NCI-H446 treated with DMSO at 0.1 percent for 48 hours (cell line): ENCODE measurements around the gene FAM222A.

Source experiments
- DNase-seq: peaks from one replicate; lab custom pipeline; 2025; lab: John Stamatoyannopoulos, UW

The FAM222A gene

GRCh38 chr12:109738209-109738608 is 24.6 kb downstream of the FAM222A start:
- no peak for DNase-seq

GRCh38 chr12:109738878-109739665 is 25.4 kb downstream of the FAM222A start:
- no peak for DNase-seq

DNA sequence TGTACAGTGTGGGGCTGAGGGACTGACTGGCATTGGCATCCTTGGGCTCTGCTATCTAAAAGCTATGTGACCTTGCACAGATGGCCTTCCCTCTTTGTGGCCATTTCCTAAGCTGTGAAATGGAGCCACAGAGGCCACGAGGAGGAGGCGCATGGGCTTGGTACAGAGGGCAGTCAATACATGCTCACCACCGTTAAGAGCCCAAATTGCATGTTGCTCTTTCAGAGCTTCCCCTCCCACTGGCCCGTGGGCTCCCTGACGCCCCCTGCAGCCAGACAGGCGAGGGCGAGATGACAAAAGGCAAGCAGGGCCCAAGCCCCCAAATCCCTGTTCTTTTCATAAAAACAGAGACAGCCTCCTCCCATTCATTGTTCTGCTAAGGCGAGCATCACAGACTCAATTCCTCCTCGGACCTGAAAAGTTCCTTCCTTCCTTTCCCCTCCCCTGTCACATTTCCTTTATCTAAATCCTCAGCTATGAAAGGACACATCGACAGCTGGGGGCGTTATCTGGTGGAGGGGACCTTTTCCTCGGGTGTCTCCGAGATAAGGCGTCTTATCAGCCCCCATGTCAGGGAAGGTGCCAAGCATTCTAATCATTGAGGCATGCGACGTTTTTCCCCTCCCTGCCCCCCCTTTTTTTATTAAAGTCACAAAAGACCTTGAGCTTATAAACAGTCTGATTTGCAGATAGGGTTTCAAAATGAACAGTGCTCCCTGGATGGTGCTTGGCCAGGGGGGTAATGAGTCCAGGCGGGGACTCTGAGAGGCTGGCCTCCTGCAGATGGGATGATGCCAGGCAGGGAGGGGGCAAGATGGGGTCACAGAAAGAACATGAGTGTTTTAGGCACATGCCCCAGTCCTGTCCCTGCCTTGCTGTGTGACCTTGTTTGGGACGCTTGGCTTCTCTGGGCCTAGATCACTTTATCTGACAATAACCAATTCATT is 26.4 kb downstream of the FAM222A start:
- no peak for DNase-seq

DNA sequence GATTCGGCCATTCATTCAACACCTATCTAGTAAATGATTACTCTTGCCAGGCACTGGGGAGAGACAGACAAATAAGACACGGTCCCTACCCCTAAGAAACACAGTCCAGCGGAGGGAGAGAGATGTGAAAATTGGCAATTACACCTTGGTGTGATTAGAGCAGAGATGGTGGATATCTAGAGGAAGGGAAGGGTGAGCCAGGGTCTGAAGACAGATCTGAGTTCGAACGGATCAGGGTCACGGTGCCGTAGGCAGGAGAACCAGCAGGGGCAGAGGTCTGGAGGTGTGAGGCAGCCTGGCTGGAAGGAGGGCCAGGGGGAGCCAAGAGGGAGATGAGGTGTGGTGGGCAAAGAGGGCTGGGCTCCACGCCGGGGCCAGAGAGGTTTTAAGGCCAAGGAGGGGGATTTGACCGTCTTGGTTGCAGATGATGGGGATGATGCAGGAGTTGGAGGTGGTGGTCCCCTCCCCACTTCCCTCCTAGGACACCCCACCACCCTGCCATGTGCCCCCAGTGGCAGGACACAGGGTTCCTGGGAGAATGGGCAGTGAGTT is 27.1 kb downstream of the FAM222A start:
- no peak for DNase-seq

DNA sequence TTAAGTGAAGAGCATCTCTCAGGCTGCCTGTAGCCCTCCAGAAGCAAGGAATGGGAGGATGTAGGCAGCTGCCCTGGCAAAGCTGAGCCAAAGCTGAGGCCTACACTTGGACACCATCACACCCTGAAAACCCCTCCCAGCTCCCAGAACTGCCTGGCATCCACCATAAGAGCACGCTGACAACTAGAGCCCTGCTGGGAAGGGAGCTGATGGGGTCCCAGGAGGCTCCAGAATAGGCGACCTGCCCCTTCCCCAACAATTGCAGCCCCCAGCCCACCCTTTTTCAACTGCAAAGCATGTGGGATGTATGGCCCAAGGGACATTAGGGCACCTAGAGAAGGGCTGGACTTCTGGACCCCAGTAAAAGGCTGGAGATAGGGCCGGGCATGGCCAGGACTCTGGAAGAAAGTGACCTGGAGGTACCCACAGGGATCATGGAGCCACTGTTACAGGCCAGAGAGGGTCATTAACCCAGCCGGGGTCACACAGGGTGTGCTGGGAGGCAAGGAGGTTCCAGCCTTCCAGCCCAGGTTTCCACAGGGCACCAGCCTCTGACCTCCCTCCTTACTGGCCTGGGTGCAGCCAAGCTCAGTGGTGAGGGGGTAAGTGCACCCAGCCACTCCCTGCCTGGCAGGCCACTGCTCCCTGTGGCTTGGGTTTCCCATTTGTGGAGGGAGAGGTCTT is 27.8 kb downstream of the FAM222A start:
- no peak for DNase-seq

DNA sequence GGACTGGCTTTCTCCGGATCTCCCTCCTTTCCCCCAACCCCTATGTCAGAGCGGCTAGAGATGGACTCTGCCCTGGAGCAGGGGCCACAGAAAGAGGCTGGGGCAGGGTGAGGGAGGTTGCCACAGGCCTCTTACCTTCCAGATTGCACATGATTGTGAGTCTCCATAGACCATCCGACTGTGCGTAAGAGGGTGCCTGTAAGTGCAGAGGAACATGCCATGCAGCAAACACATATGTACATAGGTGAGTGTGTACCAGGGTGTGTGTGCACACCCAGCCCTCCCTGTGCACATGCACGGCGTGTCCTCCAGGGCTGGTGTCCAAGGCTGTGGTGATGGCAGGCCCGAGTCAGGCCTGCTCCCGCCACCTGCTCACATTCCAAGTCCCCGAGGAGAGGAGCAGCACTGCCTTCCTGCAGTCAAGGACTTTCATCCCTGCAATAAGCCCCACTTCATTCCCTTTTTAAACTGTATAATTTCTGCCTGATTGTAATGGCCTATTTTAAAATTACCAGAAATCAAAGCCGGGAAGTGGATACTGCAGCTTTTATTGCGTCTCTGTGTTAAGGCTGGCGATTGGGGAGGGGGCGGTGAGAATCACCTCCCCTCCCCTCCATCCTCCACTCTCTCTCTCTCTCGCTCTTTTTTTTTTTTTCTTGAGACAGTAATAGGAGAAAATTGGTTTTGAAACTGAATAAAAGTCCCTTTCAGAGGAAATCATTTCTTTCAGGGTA is 28.5 kb downstream of the FAM222A start:
- DNase-seq, result no peak

DNA sequence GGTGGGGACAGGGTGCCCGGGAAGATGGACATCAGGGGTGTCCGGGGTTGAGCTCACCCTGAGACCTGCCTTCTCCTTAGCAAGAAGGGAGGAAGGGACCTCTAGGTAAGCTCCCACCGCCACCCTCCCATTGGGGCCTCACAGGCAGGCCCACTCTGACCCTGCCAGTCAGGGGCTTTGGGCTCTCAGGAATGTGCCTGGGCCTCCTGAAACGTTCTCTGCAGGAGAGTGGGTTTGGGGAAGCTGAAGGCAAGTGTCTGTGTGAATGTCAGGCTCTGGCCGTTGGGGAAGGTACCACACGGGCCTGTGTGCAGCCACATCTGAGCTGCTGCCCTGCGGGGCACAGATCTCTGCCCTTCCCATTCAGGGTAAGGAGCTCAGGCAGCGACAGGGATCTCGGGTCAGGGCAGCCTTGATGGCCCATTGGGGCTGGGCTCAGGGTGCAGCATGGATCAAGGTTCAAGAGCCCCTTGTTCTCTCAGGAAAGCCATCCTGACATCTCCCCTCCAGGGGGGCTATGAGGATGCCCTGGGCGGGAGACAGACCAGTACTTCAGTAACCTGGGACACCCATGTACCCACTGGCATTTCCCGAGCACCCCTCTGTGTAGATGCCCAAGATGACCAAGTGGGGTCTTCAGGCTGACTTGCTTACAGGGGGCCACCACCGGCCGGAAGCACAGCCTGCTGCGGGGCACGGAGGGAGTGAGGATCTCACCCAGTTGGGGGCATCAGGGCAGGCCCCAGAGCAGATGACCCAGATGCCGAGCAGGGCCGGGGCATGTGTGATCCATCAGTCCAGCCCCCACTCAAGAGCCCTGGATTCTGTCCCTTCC is 29.7 kb downstream of the FAM222A start:
- no peak for DNase-seq

GRCh38 chr12:109744026-109744425 is 30.4 kb downstream of the FAM222A start:
- DNase-seq, result no peak

GRCh38 chr12:109744986-109745942 is 31.6 kb downstream of the FAM222A start:
- no peak for DNase-seq

DNA sequence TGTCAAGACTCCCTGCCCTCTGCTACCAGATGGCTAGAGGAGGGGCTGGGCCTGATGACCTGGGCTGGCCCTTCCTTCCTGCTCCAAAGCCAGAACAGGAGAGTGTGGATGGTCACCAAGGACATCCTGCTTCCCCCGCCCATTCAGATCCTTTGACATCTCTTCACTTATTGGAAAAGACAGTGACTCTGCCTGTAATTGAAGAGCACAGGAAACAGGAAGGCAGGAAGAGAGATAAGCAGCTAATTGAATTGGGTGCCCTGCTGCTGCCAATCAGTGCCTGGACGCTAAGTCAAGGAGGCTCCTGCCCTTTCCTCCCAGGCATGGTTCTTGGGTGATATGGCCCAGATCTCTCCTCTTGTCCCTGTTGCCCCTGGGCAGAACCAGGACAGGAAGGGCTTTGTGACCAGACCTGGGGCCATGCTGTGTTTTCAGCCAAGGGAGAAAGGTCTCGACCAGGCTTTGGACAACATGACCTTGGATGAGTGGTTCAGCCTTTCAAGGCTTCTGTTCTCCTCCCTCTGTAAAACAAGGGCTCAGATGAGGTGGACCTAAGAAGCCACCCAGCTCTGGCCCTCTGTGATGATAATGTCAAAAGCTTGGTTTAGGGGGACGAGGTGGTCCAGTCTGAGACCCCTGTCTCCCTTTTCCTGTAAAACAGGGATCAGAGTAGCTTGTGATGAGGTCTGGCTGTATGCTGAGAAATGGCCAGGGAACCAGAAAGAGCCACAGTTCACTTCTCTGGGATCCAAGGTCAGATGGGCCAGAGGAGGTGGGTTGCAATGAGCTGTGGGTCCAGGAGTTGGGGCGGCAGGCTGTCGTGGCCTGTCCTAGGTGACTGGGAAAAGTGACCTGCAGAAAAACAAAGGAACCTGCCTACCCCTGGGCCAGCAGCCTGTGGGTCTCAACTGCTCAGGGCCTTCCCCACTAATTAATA is 38.8 kb downstream of the FAM222A start:
- DNase-seq, result no peak

DNA sequence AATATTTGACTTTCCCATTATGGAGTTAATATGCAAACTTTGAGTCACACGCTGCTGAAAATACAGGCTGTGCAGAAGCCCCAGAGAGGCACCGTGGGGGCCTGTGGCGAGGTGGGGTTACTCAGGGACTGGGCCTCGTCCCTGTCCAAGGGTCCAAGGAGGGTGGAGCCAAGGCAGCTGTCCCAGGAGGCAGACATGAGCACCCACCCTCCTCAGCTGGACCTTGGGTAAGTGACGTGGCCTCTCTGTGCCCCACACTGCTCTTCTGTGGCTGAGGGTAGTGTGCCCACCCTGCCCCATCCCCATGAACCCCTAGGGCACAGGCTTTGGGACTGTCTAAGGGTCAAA is 39.4 kb downstream of the FAM222A start:
- no peak for DNase-seq

DNA sequence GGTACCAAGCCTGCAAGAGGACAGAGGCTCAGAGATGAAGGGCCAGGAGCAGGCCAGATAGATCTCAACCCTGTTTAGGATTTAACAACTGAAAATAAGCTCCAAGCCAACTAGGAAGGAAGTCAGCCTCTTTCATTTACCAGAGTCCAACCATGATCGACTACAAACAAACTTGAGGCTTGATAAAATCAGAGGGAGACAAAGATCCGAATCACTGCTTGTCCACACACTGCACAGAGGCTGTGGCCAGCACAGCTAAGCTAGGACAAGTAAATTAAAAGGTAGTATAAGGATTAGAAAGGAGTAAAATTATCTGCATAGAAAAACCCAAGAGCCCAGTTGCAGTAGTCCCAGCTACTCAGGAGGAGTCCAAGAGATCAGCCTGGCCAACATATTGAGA is 40.3 kb downstream of the FAM222A start:
- no peak for DNase-seq

DNA sequence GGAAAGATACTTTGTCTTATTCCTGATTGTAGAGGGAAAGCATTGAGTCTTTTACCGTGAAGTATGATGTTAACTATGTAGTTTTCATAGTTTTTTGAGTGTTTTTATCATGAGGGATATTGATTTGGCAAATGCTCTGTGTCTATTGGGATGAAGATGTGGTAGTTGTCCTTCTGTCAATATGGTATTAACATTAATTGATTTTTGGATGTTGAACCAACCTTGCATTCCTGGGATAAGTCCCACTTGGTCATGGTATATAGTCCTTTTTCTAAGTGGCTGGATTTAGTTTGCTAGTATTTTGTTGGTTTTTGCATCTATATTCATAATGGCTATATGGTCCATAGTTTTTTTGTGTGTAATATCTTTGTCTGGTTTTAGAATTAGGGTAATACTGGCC is 42.8 kb downstream of the FAM222A start:
- no peak for DNase-seq

GRCh38 chr12:109757671-109758265 is 44.1 kb downstream of the FAM222A start:
- DNase-seq, result no peak

DNA sequence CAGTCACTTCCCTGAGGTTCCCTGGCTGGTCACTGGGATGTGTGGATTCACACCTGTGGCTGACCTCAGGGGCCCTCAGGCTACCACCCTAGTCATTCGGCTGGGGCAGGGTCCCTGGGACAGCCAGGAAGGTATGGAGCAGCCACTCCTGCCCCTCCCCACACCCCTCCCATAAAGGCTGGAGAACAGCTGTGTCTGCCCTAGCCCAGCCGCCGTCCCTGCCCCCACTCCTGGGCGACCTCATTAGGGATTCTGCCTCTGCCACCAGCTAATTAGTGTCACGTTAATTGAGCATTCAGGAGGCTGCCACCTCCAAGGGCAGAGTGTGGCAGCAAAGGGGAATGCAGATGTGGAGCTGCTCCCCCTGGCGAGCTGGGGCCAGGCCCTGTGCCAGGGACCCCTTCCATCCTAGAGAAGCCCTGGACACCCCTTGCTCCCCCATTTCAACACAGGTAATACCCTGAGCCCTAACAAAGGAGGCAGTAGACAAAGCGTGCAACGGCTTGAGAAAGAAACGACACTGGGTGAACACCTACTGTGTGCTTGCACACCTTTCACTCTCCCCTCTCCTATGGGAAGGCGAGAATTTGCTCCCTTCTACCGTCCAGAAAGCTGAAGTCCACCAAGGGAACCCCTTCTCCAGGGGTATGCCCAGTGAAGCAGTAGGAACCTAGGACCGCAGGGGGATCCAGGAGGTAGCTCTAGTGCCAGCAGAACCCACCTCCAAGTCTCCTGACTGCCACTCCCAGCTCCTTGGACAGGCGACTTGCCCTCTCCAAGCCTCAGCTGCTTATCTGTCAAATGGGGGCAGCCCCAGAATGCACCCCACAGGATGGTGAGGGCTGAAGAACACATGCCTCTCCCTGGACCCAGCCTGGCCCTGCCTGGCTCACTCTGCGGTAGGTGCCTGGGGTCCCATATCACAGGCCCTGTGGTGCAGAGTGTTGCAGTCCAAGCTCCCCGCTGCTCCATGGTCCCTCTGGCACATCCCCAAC is 45.1 kb downstream of the FAM222A start:
- no peak for DNase-seq

DNA sequence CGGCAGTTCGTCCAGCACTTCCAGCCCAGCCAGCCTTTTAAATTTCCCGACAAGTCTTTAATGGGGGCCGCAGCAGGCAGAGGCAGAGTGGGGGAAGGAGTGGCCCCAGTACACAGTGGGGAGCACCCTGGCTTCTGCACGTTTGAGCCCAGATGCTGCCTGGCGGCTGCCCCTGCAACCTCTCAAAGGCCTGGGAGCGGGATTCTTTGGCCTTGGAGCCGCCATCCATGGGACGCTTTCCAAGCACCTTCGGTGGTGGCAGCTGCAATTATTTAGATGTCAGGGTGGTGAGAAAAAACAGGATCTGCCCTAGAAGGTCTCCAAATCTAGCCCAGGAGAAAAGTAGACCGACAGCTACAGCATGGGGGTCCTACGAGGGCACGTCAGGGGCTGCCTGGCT is 46.0 kb downstream of the FAM222A start:
- no peak for DNase-seq
